Measurements from ENCODE around the gene CBFA2T2.

Gene CBFA2T2

GRCh38 chr20:33677991-33678702 lies 188.3 kb downstream of the CBFA2T2 start:
- DNase-seq (ENCODE audit: low read depth, low spot score) = no peak

GRCh38 chr20:33679758-33680485 lies 190.0 kb downstream of the CBFA2T2 start:
- no peak for DNase-seq (ENCODE audit: low read depth, low spot score)

DNA sequence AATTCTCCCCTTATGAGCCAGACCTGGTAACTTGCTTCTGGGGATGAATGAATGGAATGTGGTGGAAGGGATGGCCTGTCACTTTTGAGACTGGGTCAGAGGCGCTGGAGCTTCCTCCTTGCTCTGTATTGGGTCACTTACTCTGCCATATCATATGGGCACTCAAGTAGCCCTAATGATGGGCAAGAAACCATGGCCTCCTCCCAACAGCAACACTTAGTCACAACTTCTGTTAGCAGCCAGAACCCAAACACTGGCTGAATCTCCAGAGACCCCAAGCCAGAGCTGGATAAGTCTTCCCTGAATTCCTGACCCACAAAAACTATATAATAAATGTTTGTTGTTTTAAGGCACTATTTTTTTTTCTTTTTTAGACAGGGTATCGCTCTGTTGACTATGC lies 190.8 kb downstream of the CBFA2T2 start:
- no peak for DNase-seq (ENCODE audit: low read depth, low spot score)

GRCh38 chr20:33681288-33681687 lies 191.4 kb downstream of the CBFA2T2 start:
- DNase-seq (ENCODE audit: low read depth, low spot score) = no peak

DNA sequence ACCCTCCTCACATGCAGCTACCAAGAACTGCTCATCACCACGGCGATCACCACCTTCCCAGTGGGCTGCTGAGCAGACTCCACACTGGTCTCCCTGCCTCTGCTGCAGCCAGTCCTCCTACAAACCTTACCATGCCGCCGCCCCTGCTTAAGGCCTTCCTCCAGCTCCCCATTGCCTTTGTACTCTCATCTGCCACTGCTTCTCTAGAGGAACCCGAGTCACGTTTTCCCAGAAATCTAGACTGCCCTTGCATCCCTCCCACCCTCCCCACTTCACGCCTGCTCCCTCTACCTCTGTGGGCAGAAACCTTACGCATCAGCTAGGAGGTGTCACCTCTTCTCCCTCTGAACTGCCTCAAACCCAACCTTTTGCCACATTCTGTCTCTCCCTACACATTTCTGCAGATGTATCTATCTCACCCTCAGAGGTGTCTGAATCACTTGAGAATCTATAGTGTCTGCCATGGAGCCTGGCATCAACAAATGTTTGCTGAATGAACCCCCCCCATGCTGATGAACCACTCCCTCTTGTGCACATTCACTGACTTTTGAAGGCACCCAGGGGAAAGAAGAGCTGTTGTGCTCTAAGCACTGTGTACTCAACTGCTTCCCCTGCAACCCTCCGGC lies 191.9 kb downstream of the CBFA2T2 start:
- DNase-seq (ENCODE audit: low read depth, low spot score) = no peak

DNA sequence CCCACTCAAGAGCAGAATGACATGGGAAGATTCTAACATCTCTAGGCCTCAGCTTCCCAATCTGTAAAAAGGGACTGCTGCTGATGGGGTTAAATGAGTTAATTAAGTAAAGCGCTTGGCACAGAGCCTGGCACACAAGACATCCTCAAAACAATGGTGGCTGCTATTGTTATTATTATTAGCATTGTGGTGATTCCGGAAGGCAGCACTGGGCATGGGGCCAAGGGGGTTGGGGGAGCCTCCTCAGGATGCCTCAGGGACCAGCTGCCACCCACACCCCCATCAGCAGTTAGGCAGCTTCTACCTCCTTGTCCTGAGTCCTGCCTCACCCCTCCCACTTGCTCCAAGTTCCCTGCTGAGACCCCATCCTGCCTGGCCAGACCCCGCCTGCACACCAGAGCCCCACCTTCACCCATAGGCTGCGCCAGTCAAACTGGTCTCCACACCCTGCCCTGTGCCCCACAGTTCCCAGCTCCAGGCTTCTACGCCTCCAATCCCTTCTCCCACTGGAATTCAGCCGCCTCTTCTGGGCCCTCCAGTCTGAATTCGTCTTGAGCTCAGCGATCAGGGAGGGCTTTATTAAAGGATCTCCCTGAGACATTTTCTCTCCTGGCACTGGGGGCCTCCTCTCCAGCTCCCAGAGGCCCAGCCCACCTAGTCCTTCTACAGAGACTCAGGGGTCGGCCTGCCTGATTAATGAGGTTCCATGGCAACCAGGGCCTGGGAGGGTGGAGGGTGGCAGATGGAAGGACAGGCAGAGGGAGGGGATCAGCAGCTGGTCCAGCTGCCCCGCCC lies 194.8 kb downstream of the CBFA2T2 start:
- no peak for DNase-seq (ENCODE audit: low read depth, low spot score)

GRCh38 chr20:33685328-33686099 lies 195.6 kb downstream of the CBFA2T2 start:
- no peak for DNase-seq (ENCODE audit: low read depth, low spot score)

GRCh38 chr20:33686100-33686983 lies 196.4 kb downstream of the CBFA2T2 start, which contains the start of gene E2F1:
Gene E2F1, minus strand, starts transcription at chr20:33686385. Its CDS starts 121 bp downstream, at chr20:33686264.
- DNase-seq (ENCODE audit: low read depth, low spot score) = peak; percentile 87

- DNase-seq (ENCODE audit: low read depth, low spot score) = no peak
These were observed 197.1 kb downstream of the CBFA2T2 start for GRCh38 chr20:33686984-33687366.

GRCh38 chr20:33687370-33687915 lies 197.5 kb downstream of the CBFA2T2 start:
- no peak for DNase-seq (ENCODE audit: low read depth, low spot score)

- no peak for DNase-seq (ENCODE audit: low read depth, low spot score)
These were observed 198.4 kb downstream of the CBFA2T2 start for GRCh38 chr20:33687993-33688937.

GRCh38 chr20:33688938-33689424 lies 199.1 kb downstream of the CBFA2T2 start:
- DNase-seq (ENCODE audit: low read depth, low spot score) = no peak

- no peak for DNase-seq (ENCODE audit: low read depth, low spot score)
These were observed 199.6 kb downstream of the CBFA2T2 start for GRCh38 chr20:33689493-33689892.

DNA sequence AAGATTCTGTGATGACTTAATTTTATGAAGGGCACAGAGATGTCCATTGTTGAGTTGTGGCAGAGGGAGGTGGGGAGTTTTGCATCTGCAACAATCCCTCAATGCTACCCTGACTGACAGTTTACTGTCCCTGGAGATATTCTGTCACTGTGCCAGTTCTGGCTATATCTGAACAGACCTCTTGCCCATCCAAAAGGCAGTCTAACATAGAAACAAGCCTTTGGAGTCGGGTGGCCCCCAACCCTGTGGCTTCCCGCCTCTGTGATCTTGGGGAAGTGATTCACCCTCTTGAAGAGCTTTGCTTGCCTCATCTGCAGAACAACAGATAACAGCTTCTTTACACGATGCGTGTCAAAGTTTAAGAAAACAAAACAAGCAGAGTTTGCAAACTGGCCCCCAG lies 200.1 kb downstream of the CBFA2T2 start:
- no peak for DNase-seq (ENCODE audit: low read depth, low spot score)

DNA sequence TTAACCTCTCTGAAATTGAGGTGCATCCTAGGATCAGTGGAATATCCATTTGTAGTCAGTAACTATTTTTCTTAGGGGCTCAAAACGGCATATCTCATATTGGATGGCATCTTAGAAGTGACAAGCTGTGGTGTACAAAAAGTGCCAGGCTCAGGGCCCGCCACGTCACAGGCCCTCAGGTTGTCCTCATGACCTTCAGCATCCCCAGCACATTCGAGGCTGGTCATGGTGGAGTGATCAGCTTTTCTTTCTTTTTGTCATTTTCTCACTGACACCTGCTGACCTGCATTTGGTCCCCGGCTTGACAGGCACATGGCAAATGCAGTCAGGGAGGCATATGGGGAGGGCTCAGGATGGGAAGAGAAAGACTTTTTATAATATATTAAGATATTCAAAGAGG lies 203.4 kb downstream of the CBFA2T2 start:
- DNase-seq (ENCODE audit: low read depth, low spot score) = no peak

DNA sequence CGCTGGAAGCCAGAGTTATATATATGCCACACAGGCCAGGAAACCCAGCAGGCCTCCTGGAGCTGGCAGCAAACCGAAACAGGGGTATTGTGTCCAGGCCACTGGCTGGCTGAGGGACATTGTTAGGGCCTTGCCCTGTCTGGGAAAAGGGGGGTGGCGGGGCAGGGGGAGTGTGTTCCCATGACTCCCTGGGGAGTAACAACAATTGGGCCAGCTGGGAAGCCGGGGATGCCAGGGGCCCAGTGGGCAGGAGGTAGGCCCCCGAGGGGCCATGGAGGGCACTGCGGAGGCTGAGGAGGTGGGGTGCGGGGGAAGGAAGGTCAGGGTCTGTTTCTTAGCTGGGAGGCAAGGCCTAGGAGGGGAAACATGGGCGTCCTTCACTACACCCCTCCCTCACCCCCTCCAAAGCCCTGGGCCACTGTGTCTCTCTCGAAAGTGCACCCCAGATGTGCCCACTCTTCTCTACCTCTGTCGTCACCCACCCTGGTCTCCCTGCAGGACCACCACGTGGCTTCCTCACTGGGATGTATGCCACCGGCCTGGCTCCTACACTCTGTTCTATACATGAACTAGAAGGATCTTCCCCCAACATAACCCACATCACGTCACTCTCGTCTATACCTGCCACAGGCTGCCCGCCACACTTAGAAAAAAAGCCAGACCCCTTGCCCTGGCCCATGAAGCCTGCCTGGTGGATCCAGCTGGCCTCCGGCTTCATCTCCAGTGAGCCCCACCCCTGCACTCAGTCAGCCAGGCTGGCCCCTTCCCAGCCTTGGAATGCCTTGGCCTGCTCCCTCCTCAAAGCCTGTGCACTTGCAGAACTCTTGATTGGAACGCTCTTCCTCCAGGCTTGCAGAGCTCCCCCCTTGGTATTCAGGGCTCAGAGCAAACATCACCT lies 204.1 kb downstream of the CBFA2T2 start:
- no peak for DNase-seq (ENCODE audit: low read depth, low spot score)

GRCh38 chr20:33694639-33695012 lies 204.7 kb downstream of the CBFA2T2 start:
- no peak for DNase-seq (ENCODE audit: low read depth, low spot score)
